GM12878 (cell line): ENCODE results near the gene DMRTB1. TPM values are rescaled to one million over a fixed set of nuclear protein-coding genes. Genes with fewer than 3 reads are reported as not detected.

Experiments used
- ATAC-seq: fragments of 200-7000 bp; cut with Tn5 transposase; 3 replicates; pipeline ENCODE4 v1.9.1; 2020; ENCODE audit warnings: mild to moderate bottlenecking, moderate library complexity
- BruUV-seq: library from RNA; stranded (reverse); fragments of 400-500 nt; replicated peaks from 2 replicates; lab custom pipeline; 2021; lab: Mats Ljungman, UMichigan
- CTCF ChIA-PET: fragments of 300-600 bp; sonication (Branson Sonifier 250); formaldehyde crosslinking; extraction: SDS; loops from one replicate; lab custom pipeline; 2021; ENCODE audit warnings: inconsistent platforms; lab: Yijun Ruan, JAX
- POLR2A ChIA-PET: fragments of 350-600 bp; formaldehyde crosslinking; extraction: SDS; loops from one replicate; lab custom pipeline; 2021; ENCODE audit warnings: inconsistent platforms; lab: Charles Lee
- RAD21 ChIA-PET: fragments of 300-600 bp; sonication (Branson Sonifier 250); formaldehyde crosslinking; loops from one replicate; lab custom pipeline; 2023; ENCODE audit warnings: antibody characterized with exemption; ENCODE audit not compliant: unreplicated experiment; lab: Charles Lee
- SMC1A ChIA-PET: fragments of 300-600 bp; sonication (Branson Sonifier 250); formaldehyde crosslinking; loops from one replicate; lab custom pipeline; 2023; ENCODE audit not compliant: unreplicated experiment, uncharacterized antibody; lab: Charles Lee
- DNase-seq: peaks from one replicate; pipeline ENCODE4 v3.0.0-alpha.2; 2011; ENCODE audit warnings: low read depth, low spot score
- FAIRE-seq: peaks from 3 replicates; lab custom pipeline; 2011; peaks lifted over from hg19 to GRCh38; lab: Jason Lieb, UNC
- H2AFZ ChIP-seq: 2 replicates; pipeline ENCODE4 v1.6.0; 2011; ENCODE audit warnings: low read depth, low read length, control low read depth; ENCODE audit not compliant: control insufficient read depth
- H3K27ac ChIP-seq: 2 replicates; pipeline ENCODE4 v1.5.1; 2011; ENCODE audit warnings: control low read depth; ENCODE audit not compliant: control insufficient read depth, insufficient read depth
- H3K27me3 ChIP-seq, 2 experiments: replicated peaks in 1 of 2; 2 replicates each; pipeline versions ENCODE4 v1.6.0 to v1.6.1; 2011; ENCODE audit warnings: low read length in 1 of 2; ENCODE audit not compliant: control insufficient read depth in 2 of 2, insufficient read depth in 2 of 2
- H3K36me3 ChIP-seq, 2 experiments: 2 replicates each; pipeline ENCODE4 v1.5.1; 2011; ENCODE audit warnings: low read length in 1 of 2; ENCODE audit not compliant: control insufficient read depth in 2 of 2, insufficient read depth in 2 of 2
- H3K4me1 ChIP-seq: 2 replicates; pipeline ENCODE4 v1.6.1; 2011; ENCODE audit warnings: mild to moderate bottlenecking, low read length, moderate library complexity, mixed read lengths; ENCODE audit not compliant: control insufficient read depth, insufficient read depth
- H3K4me2 ChIP-seq: 2 replicates; pipeline ENCODE4 v1.6.0; 2011; ENCODE audit warnings: control low read depth; ENCODE audit not compliant: control insufficient read depth, insufficient read depth
- H3K4me3 ChIP-seq: fragments of 200-600 bp; sonication (generic); 2 replicates; pipeline ENCODE4 v1.5.1; 2016
- H3K79me2 ChIP-seq: 2 replicates; pipeline ENCODE4 v1.6.0; 2011; ENCODE audit warnings: low read length; ENCODE audit not compliant: control insufficient read depth, insufficient read depth
- H3K9ac ChIP-seq: 2 replicates; pipeline ENCODE4 v1.8.0; 2011; ENCODE audit warnings: low read length, control low read depth, mixed read lengths; ENCODE audit not compliant: control insufficient read depth, insufficient read depth
- H3K9me3 ChIP-seq: replicated peaks from 3 replicates; pipeline ENCODE4 v1.5.1; 2011; ENCODE audit warnings: mild to moderate bottlenecking, low read length; ENCODE audit not compliant: control insufficient read depth, insufficient read depth
- H4K20me1 ChIP-seq: 2 replicates; pipeline ENCODE4 v1.6.0; 2011; ENCODE audit not compliant: control insufficient read depth, insufficient read depth
- CREM ChIP-seq: IDR thresholded peaks from 2 replicates; pipeline ENCODE4 v1.6.1; 2014; ENCODE audit warnings: antibody characterized with exemption, low read depth
- TAF1 ChIP-seq: IDR thresholded peaks from 2 replicates; pipeline ENCODE4 v1.6.1; 2011; ENCODE audit warnings: mild to moderate bottlenecking, low read depth, low read length, borderline replicate concordance
- WGBS: methylation state at CpG from one replicate; pipeline ENCODE4 v1.1.6; 2016; ENCODE audit warnings: low lambda C conversion rate; ENCODE audit not compliant: insufficient replicate concordance, insufficient coverage; ENCODE audit errors: missing lambda C conversion rate; 5-methylcytosine and 5-hydroxymethylcytosine counted together
- in situ Hi-C: fragments of 300-500 bp; cut with MboI; formaldehyde crosslinking; loops from 9 replicates; pipeline ENCODE4 v1.14.3; 2018; ENCODE audit warnings: mixed read lengths
- intact Hi-C: fragments of 100-400 bp; cut with micrococcal nuclease; formaldehyde crosslinking; loops from one replicate; pipeline ENCODE4 v1.14.2; 2022; ENCODE audit not compliant: unreplicated experiment
- polyA plus RNA-seq, 11 experiments: library from polyadenylated mRNA; depleted of rRNA in 4 of 11; unstranded in 6 of 11; stranded (reverse) in 5 of 11; fragments of >200 nt; fragmentation: Nextera tagmentation in 4 of 11; fragmentation: Illumina TruSeq in 1 of 11; extraction: Ambion mirVana in 4 of 11; extraction: Trizol in 1 of 11; gene quantifications; 1 replicate in 1 of 11; 2 replicates in 10 of 11; pipeline versions ENCODE4 v1.2.1 to v1.2.3, GENCODE V29; 2011 to 2016; ENCODE audit warnings: inconsistent platforms in 2 of 11, missing spikeins in 2 of 11, low read depth in 1 of 11
- total RNA-seq, 4 experiments: library from RNA; depleted of rRNA in 3 of 4; stranded (reverse); fragments of >200 nt in 3 of 4; fragmentation: Illumina TruSeq in 1 of 4; extraction: Trizol in 1 of 4; gene quantifications; 2 replicates each; pipeline versions ENCODE4 v1.2.1 to v1.2.3, GENCODE V29; 2013 to 2021
- TF ChIP-seq, protein P1 (sequence below): IDR thresholded peaks from 2 replicates; pipeline ENCODE4 v1.6.1; 2011; ENCODE audit warnings: borderline replicate concordance, low read depth, mild to moderate bottlenecking, moderate library complexity, mixed read lengths, low read length; ENCODE audit not compliant: insufficient read depth; ENCODE audit errors: extremely low read length
- TF ChIP-seq, protein P2 (sequence below): IDR thresholded peaks from 2 replicates; pipeline ENCODE4 v1.6.1; 2012; ENCODE audit warnings: low read length, inconsistent platforms

Gene DMRTB1
- total and polyA plus RNA-seq, 10 of the 15 experiments (the other 5 are each of a cell fraction or from before 2014, with no cell fraction given), result not detected

DNA sequence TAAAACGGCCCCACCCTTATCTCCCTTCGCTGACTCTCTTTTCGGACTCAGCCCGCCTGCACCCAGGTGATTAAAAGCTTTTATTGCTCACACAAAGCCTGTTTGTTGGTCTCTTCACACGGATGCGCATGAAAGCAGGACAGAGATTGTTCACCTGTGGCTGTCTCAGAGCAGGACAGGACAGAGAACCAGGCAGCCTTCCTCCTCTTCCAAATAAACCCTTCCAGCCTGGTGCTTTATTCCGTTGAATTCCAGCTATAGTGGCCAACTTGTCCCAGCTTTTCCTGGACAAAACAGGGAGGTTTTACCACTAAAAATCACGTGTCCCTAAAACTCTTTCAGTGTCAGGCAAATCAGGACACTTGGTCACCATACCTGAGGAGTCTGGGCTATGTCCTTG, 9.5 kb upstream of the DMRTB1 start:
- H3K9ac ChIP-seq, result no peak overlapping the region
- BruUV-seq, result no TSS peak
- in situ Hi-C loops (no loop called here), intact Hi-C loops (no loop called here)
- CTCF ChIA-PET, result interaction anchor here (0.5 to 2.9 kb wide), 11 partner anchors 8 to 539 kb away, joined by 3 to 11 read pairs (median 4); no protein-coding TSS in a partner anchor
- H3K79me2 ChIP-seq, result no peaks in the 10 kb centered on the region
- SMC1A ChIA-PET, result interaction anchor here (0.8 to 2.0 kb wide), 4 partner anchors 23 to 81 kb away, joined by 3 to 4 read pairs (median 3); no protein-coding TSS in a partner anchor
- POLR2A ChIA-PET, result no interaction called here
- H3K9me3 ChIP-seq, result no peaks in the 10 kb centered on the region
- H2AFZ ChIP-seq, result no peak overlapping the region
- no peak for DNase-seq
- no peak for FAIRE-seq
- no peaks in the 10 kb centered on the region for H3K36me3 ChIP-seq
- H3K4me2 ChIP-seq, result no peak overlapping the region
- TF ChIP-seq CREM (no peak), TAF1 (no peak)
- TF ChIP-seq, protein P1, sequence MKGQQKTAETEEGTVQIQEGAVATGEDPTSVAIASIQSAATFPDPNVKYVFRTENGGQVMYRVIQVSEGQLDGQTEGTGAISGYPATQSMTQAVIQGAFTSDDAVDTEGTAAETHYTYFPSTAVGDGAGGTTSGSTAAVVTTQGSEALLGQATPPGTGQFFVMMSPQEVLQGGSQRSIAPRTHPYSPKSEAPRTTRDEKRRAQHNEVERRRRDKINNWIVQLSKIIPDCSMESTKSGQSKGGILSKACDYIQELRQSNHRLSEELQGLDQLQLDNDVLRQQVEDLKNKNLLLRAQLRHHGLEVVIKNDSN, result no peak
- TF ChIP-seq, protein P2, sequence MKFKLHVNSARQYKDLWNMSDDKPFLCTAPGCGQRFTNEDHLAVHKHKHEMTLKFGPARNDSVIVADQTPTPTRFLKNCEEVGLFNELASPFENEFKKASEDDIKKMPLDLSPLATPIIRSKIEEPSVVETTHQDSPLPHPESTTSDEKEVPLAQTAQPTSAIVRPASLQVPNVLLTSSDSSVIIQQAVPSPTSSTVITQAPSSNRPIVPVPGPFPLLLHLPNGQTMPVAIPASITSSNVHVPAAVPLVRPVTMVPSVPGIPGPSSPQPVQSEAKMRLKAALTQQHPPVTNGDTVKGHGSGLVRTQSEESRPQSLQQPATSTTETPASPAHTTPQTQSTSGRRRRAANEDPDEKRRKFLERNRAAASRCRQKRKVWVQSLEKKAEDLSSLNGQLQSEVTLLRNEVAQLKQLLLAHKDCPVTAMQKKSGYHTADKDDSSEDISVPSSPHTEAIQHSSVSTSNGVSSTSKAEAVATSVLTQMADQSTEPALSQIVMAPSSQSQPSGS, result no peak
- H3K4me1 ChIP-seq, result no peaks in the 10 kb centered on the region
- RAD21 ChIA-PET, result no interaction called here
- WGBS, result 61% methylated on average over 6 of the region's 8 CpGs
- H3K4me3 ChIP-seq, result no peak overlapping the region
- no peak for ATAC-seq
- H3K27ac ChIP-seq, result no peak overlapping the region
- no peaks in the 10 kb centered on the region for H3K27me3 ChIP-seq
- no peaks in the 10 kb centered on the region for H4K20me1 ChIP-seq
